Fibroblast of mammary gland (primary cell): Measurements from ENCODE around the gene KCNMA1.

Source experiments
- DNase-seq: peaks from one replicate; pipeline ENCODE4 v3.0.0-alpha.2; 2010; ENCODE audit warnings: low read depth
- H3K4me3 ChIP-seq: 2 replicates; pipeline ENCODE4 v1.5.1; 2011; ENCODE audit warnings: low read depth, mild to moderate bottlenecking, low read length, moderate library complexity; ENCODE audit not compliant: control insufficient read depth
- CTCF ChIP-seq: conservative IDR thresholded peaks from 2 replicates; pipeline ENCODE4 v1.5.1; 2011; ENCODE audit warnings: low read depth, low read length, inconsistent platforms; ENCODE audit not compliant: control insufficient read depth, insufficient read depth

Gene KCNMA1

DNA sequence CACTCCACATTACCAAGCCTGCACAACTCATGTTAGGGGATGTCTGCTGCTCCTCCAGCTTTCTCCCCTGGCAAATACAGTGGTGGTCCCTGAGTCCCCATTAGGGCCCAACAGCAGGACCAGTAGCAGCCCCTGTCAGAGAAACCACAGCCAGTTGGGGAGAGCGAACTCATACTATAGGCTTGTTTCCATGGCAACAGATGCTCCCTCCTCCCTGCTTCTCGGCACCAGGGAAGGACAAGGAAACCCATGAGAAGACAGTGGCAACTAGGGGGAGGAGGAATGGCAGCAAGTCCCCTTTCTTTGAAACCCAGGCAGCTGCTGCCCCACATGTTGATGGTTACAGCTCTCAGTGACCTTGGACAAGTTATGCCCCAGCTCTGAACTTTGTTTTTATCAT is 326.4 kb downstream of the KCNMA1 start:
- DNase-seq: no peak
- no peak for TF ChIP-seq CTCF
- no peak overlapping the region for H3K4me3 ChIP-seq

GRCh38 chr10:77310288-77310840 is 327.2 kb downstream of the KCNMA1 start:
- TF ChIP-seq CTCF: no peak
- DNase-seq: no peak

GRCh38 chr10:77309509-77309908 is 328.1 kb downstream of the KCNMA1 start:
- no peak for DNase-seq
- no peak for TF ChIP-seq CTCF
- H3K4me3 ChIP-seq: no peak overlapping the region

More at GRCh38 chr10:77310288-77310840, 327.2 kb downstream of the KCNMA1 start:
- H3K4me3 ChIP-seq: no peak overlapping the region

- no peak overlapping the region for H3K4me3 ChIP-seq
- DNase-seq: no peak
- no peak for TF ChIP-seq CTCF
Measured at GRCh38 chr10:77309092-77309491, 328.5 kb downstream of the KCNMA1 start.

DNA sequence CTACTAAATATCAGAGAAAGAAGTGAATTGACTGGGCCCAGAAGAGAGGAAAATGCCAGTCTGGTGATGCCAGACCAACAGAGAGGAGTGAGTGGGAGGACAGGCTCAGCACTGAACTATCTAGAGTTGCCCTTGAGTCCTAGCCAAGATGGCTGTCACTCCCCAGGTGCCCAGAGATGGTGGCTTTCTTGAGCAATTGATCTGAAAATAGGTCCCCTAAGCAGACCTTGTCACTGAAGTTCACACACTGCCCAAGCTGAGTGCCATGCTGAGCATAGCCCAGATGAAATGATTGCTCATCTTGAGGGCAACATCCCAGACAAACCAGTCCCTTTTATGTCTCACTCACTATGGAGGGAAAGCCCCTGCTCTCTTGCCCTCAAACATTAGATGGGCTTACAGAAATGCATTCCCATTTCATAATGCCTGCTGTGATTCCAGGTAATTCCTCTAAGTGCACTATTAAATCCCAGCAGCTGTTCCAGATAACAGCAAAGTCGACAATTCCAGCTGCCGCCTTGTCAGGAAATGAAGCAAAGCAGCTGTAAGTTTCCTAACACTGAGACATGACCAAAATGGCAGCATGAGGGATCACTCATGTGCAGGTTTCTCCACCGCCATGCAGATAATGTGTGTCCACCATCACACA is 329.4 kb downstream of the KCNMA1 start:
- no peak for DNase-seq
- no peak overlapping the region for H3K4me3 ChIP-seq
- TF ChIP-seq CTCF: no peak

GRCh38 chr10:77306666-77307065 is 330.9 kb downstream of the KCNMA1 start:
- TF ChIP-seq CTCF: no peak
- H3K4me3 ChIP-seq: no peak overlapping the region
- DNase-seq: no peak
